Ovary (tissue), 3 donors: ENCODE measurements around the gene WDR7.

Experiments
- EP300 ChIP-seq: sonication (generic); formaldehyde crosslinking; IDR thresholded peaks from one replicate; pipeline ENCODE4 v1.6.1; 2017; ENCODE audit warnings: antibody characterized with exemption
- POLR2A ChIP-seq: fragments of 450-650 bp; IDR thresholded peaks from one replicate; pipeline ENCODE4 v1.6.1; 2017; ENCODE audit warnings: antibody characterized with exemption, mild to moderate bottlenecking, moderate library complexity
- TF ChIP-seq, protein P1 (sequence below), 3 donors: fragments of 450-650 bp in 2 of 3; fragments of 200-600 bp in 1 of 3; IDR thresholded peaks; one replicate each; pipeline versions ENCODE4 v1.5.1 to v1.8.0; 2016 to 2022; ENCODE audit warnings: antibody characterized with exemption in 3 of 3, mild to moderate bottlenecking in 1 of 3
- donor health status: DM: no; HTN: no; CAD: no.

DNA sequence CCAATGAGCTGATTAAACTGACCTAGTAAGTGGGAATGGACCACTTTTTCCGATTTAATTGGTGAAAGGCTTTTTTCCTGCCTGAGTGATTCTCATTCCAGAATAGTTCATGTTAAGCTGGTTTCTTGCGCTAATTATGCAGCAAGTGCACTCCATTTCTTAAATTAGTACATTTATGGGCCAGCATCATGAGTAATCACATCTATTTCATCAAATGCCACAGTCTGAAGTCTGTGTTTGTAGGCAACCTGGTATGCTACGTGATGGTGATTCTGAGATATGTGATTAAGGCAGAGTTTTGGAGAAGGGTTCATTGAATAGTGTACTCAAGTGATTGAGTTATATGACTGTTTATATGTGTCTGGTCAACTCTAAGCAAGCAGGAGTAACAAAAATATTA lies 367.7 kb downstream of the WDR7 start:
- TF ChIP-seq, protein P1, sequence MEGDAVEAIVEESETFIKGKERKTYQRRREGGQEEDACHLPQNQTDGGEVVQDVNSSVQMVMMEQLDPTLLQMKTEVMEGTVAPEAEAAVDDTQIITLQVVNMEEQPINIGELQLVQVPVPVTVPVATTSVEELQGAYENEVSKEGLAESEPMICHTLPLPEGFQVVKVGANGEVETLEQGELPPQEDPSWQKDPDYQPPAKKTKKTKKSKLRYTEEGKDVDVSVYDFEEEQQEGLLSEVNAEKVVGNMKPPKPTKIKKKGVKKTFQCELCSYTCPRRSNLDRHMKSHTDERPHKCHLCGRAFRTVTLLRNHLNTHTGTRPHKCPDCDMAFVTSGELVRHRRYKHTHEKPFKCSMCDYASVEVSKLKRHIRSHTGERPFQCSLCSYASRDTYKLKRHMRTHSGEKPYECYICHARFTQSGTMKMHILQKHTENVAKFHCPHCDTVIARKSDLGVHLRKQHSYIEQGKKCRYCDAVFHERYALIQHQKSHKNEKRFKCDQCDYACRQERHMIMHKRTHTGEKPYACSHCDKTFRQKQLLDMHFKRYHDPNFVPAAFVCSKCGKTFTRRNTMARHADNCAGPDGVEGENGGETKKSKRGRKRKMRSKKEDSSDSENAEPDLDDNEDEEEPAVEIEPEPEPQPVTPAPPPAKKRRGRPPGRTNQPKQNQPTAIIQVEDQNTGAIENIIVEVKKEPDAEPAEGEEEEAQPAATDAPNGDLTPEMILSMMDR (IDR thresholded peaks at IDR 0.05): no peak
- TF ChIP-seq POLR2A (no peak), EP300 (no peak)
